Activated CD4-positive, alpha-beta T cell treated with anti-CD3 and anti-CD28 coated beads, Interleukin-2, amount 50 U/mL, for 4 hours (primary cell): ENCODE results near the gene PLXNA1.

Source experiments
- DNase-seq, 2 experiments: peaks; one replicate each; pipeline ENCODE4 v3.0.0-alpha.2; 2020

PLXNA1 gene

DNA sequence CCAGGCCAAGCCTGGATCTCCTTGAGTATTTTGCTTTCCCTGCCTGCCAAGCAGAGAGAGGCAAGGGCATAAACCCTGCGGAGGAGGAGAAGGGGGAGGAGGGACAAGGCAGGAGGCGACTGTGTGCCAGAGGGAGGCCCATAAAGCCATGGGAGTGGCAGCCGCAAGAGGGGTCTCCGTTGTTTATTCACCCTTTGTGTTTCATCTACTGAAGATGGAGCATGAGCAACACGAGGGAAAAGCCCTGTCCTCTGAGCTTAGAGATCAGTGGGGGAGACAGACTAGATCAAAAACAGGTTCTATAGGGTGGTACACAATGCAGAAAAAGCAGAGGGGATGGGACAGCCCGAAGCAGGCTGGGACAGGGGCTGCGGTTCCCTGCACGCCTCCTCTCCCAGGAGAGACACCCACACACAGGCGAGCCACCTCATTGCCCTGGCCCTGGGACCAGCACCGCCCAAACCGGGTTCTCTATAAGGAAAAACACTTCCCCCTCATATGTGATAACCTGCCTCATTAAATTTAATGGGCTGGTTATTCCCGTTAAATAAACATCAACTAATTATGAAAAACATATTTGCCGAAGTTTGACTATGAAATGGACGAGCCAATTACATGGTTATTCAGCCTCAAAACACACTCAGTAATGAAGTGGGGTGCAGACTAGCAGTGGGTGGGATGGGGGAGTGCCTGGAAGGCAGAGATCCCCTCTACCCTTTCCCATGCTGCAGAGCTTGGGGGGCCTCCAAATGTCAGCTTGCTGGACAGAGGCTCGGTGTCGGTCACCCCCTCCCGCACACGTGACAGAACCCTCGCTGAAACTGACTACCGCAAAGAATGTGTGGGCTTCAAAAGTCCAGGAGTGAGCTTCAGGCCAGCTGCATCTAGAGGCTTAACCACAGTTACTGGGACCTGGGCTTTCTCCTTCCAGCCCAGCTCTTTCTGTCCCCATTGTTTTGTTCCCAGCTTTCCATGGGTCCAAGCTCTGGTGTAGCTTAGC is 14.2 kb upstream of the PLXNA1 start:
- DNase-seq, result no peak

GRCh38 chr3:126969586-126969985 is 13.3 kb upstream of the PLXNA1 start:
- no peak for DNase-seq

GRCh38 chr3:126970101-126970500 is 12.8 kb upstream of the PLXNA1 start:
- no peak for DNase-seq

DNA sequence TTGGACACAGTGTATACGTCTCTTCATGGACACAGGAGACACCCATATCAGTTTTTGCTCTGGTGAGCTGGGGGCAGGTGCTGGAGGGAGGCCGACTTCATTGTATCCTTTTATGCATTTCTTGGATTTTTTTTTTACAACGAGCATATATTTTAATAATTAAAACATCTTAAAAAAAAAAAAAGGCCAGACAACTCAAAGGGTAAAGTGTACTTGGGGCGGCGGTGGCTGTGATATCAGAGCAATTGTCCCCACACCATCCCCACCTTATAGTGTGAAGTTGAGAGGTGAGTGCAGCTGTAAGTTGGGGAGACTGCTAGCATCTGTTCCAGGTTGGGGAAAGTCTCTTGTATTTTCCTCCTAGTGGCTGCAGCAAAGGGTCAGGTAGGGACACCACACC is 12.0 kb upstream of the PLXNA1 start:
- DNase-seq, result no peak

GRCh38 chr3:126971891-126972351 is 11.0 kb upstream of the PLXNA1 start:
- DNase-seq, result no peak

GRCh38 chr3:126972866-126973265 is 10.0 kb upstream of the PLXNA1 start:
- DNase-seq, result no peak

DNA sequence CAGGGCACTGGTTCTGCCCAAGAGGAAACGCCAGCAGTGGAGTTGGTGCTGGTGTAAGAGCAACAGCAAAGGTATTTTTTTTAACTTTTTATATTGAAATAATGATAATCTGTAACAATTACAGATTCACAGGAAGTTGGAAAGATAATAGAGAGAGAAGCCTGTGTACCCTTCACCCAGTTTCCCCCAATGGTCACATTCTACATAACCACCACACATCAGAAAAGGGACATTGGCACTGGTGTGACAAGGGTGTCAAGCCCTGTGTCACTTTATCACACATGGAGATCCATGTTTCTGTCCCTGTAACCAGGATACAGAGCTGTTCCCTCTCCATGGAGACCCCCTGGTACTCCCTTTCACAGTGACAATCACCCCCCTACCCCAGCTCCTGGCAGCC is 9.1 kb upstream of the PLXNA1 start:
- DNase-seq, result no peak

- DNase-seq, result no peak
These were observed 8.2 kb upstream of the PLXNA1 start for GRCh38 chr3:126974756-126975155.

GRCh38 chr3:126976906-126977305 is 6.0 kb upstream of the PLXNA1 start:
- no peak for DNase-seq

- DNase-seq, result no peak
These were observed 5.1 kb upstream of the PLXNA1 start for GRCh38 chr3:126977821-126978220.

DNA sequence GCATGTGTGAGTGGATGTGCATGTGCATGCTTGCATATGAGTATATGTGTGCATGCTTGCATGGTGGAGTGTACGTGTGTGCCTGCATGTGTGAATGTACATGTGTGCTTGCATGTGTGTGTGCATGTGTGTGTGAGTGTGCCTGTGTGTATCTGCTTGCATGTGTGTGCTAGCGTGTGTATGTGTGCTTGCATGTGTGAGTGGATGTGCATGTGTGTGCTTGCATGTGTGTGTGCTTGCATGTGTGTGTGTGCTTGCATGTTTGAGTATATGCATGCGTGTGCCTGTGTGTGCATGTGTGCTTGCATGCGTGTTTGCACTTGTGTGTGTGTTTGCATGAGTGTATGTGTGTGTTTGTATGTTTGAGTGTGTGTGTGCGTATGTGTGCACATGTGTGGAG is 4.6 kb upstream of the PLXNA1 start:
- no peak for DNase-seq

GRCh38 chr3:126979046-126979628 is 3.8 kb upstream of the PLXNA1 start:
- DNase-seq, result no peak

DNA sequence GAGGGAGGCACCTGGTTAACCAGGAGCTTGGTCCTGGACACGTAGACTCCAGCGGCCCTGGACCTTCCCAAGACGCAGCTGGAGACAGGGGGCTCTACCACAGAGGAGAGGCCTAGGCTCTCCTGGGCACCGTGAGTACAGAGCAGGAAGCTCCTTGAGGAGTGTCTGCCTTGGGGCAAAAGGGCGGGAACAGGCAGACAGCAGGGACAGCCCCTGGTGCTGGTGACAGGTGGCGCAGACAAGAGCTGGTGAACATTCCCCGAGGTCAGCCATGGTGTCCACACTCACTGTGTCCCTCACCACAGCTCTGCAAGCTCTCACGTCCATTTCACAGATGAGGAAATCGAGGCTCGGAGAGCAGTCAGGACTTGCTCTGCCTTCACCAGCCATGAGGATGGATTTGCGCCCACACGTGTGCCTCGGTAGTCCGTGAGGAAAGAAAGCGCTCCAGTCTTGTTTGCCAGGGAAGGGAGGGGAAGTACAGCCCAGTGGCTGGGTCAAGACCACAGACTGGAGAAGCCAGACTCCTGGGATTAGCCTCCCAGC is 2.6 kb upstream of the PLXNA1 start:
- no peak for DNase-seq

GRCh38 chr3:126982126-126982470 is 817 bp upstream of the PLXNA1 start:
- peak; percentile 65 to 68 for DNase-seq

DNA sequence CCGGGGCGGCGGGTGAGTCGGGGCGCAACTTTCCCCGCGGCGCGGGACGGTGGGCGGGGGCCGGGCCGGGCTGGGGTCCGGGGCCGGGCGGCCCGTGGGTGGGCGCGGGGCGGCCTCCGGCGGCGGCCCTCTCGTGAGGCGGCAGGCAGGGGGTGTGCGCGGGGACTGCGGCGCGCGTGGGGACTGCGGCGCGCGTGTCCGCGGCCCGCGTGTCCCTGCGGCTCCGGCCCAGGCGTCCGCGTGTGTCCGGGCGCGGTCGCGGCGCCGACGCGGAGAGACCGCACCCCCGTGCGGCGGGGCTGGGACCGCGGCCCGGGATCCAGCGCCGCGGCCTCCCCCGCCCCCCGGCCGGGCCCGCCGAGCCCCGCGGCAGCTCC is 349 bp downstream of the PLXNA1 start:
- no peak for DNase-seq

DNA sequence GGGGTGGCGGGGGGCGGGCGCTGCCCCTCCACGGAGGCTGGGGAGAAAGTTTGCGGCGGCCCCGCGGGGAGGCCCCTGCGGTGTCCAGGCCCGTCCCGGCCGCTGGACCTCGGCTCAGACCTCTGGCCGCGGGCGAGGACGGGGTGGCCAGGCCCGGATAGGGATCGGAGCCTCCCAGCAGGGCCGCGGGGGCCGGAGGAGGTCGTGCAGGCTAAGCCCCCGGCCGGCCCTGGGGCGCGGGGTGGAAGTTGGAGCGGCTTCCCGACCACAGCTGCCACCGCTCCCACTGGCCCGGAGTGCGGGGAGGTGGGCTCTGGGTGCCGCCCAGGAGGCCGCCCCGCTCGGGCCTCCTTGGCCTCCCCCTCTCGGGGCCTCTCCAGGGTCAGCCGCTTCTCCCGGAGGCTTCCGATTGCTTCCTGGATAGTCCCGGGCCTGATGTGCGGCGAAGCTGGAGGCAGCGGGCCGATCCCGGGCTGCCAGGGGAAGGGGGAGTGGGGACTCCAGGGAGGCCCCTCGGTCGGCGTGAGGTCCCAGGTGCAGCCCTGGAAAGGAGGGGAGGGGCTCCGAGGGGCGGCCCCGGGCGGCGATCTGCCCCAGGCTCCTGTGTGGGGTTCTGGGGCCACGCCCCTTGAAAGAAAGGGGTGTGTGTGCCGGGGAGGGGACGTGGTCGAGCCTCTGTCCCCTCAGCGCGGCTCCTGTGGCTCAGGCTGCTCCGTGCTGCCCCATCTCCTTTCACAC is 907 bp downstream of the PLXNA1 start:
- peak in 1 of 2 experiments; percentile 21 for DNase-seq

- DNase-seq, result no peak
These were observed 1.6 kb downstream of the PLXNA1 start for GRCh38 chr3:126984391-126985131.

- DNase-seq, result no peak
These were observed 2.4 kb downstream of the PLXNA1 start for GRCh38 chr3:126985132-126985985.

GRCh38 chr3:126986001-126986400 is 3.1 kb downstream of the PLXNA1 start:
- DNase-seq, result no peak

- no peak for DNase-seq
These were observed 4.2 kb downstream of the PLXNA1 start for GRCh38 chr3:126987129-126987528.

GRCh38 chr3:126987596-126987995 is 4.7 kb downstream of the PLXNA1 start:
- DNase-seq, result no peak
